ENCODE results near the gene SF3A2.
A peak's percentile ranks its signal among the peaks of the same experiment; 100 is the strongest.

Gene SF3A2, protein sequence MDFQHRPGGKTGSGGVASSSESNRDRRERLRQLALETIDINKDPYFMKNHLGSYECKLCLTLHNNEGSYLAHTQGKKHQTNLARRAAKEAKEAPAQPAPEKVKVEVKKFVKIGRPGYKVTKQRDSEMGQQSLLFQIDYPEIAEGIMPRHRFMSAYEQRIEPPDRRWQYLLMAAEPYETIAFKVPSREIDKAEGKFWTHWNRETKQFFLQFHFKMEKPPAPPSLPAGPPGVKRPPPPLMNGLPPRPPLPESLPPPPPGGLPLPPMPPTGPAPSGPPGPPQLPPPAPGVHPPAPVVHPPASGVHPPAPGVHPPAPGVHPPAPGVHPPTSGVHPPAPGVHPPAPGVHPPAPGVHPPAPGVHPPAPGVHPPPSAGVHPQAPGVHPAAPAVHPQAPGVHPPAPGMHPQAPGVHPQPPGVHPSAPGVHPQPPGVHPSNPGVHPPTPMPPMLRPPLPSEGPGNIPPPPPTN

GRCh38 chr19:2236314-2237050 is at the start of gene SF3A2, which contains the start of gene PLEKHJ1:
TSS of gene SF3A2 (plus strand) at chr19:2236824. CDS start at chr19:2243419, 6,595 bp downstream.
TSS of gene PLEKHJ1 (minus strand) at chr19:2236329. CDS start at chr19:2236248, 81 bp downstream.
- peak; percentile 89 for DNase-seq (ENCODE audit: low read depth)
- H3K4me3 ChIP-seq (ENCODE audit: low read depth, low read length) = peak within 1 kb of the TSS; percentile 90
- TF ChIP-seq, protein P1, sequence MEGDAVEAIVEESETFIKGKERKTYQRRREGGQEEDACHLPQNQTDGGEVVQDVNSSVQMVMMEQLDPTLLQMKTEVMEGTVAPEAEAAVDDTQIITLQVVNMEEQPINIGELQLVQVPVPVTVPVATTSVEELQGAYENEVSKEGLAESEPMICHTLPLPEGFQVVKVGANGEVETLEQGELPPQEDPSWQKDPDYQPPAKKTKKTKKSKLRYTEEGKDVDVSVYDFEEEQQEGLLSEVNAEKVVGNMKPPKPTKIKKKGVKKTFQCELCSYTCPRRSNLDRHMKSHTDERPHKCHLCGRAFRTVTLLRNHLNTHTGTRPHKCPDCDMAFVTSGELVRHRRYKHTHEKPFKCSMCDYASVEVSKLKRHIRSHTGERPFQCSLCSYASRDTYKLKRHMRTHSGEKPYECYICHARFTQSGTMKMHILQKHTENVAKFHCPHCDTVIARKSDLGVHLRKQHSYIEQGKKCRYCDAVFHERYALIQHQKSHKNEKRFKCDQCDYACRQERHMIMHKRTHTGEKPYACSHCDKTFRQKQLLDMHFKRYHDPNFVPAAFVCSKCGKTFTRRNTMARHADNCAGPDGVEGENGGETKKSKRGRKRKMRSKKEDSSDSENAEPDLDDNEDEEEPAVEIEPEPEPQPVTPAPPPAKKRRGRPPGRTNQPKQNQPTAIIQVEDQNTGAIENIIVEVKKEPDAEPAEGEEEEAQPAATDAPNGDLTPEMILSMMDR (IDR thresholded peaks at IDR 0.05; ENCODE audit: control insufficient read depth, extremely low read depth, insufficient read depth) = peak; percentile 100

- no peak for DNase-seq (ENCODE audit: low read depth)
- TF ChIP-seq, protein P1 (IDR thresholded peaks at IDR 0.05; ENCODE audit: control insufficient read depth, extremely low read depth, insufficient read depth) = no peak
- no peak overlapping the region for H3K4me3 ChIP-seq (ENCODE audit: low read depth, low read length)
These were observed 49.5 kb upstream of the SF3A2 start for GRCh38 chr19:2187159-2187558.

DNA sequence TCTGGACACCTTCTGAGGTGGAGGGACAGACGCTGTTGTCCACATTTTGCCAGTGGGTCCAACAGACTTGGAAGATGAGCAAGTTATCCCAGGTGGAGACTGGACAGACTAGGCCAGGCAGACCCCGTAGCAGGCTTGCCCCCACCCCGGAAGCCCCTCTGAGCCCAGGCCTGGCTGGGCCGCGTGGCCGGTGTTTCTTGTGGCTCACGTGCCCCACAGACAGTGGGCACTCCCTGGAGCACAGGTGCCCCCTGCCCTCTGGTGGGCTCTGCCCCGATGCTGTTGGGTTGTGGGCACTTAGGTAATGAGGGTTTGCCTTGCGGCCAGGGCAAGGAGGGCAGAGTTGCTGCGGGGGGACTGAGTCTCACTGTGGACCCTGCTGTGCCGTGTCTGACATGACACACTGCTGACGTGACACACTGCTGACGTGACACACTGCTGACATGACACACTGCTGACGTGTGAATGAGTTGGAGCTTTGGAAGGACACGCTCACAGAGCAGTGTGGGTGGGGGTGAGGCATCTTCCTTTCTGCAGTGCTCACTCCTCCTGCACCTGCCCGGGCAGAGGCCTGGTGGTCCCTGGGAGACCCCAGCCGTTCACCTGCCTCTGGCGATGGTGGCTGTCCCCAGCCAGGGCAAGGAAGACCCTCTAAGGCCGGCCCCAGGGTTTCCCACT is 47.8 kb upstream of the SF3A2 start:
- no peak for DNase-seq (ENCODE audit: low read depth)
- TF ChIP-seq, protein P1 (IDR thresholded peaks at IDR 0.05; ENCODE audit: control insufficient read depth, extremely low read depth, insufficient read depth) = no peak

GRCh38 chr19:2189880-2190279 is 46.7 kb upstream of the SF3A2 start:
- TF ChIP-seq, protein P1 (IDR thresholded peaks at IDR 0.05; ENCODE audit: control insufficient read depth, extremely low read depth, insufficient read depth) = no peak
- DNase-seq (ENCODE audit: low read depth) = no peak
- no peak overlapping the region for H3K4me3 ChIP-seq (ENCODE audit: low read depth, low read length)

More for the DNA sequence above, 47.8 kb upstream of the SF3A2 start:
- H3K4me3 ChIP-seq (ENCODE audit: low read depth, low read length) = no peak overlapping the region

DNA sequence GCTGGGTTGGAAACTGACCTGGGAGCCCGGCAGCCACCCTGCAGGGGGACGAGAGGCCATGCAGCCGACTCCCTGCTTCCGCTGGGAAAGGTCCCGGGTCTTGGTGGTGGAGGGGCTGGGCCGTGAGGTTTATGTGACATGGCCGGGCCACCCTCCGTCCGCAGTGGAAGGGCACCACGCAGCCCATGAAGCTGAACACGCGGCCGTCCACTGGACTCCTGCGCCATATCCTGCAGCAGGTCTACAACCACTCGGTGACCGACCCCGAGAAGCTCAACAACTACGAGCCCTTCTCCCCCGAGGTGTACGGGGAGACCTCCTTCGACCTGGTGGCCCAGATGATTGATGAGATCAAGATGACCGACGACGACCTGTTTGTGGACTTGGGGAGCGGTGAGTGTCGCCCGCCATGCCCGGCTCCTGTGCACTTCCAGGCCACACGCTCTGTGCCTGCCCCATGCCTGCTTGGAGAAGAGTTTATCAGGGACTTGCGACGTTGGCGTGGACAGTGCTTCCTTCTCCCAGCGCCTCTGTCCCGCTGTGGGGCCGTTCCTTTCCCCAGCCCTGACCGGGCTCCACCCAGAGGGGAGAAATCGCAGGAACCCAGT is 45.7 kb upstream of the SF3A2 start:
- TF ChIP-seq, protein P1 (IDR thresholded peaks at IDR 0.05; ENCODE audit: control insufficient read depth, extremely low read depth, insufficient read depth) = no peak
- H3K4me3 ChIP-seq (ENCODE audit: low read depth, low read length) = no peak overlapping the region
- no peak for DNase-seq (ENCODE audit: low read depth)
